ENCODE measurements around the gene P2RY2. TPM values are rescaled to one million over a fixed set of nuclear protein-coding genes. Genes with fewer than 3 reads are reported as not detected.
A peak's percentile ranks its signal among the peaks of the same experiment; 100 is the strongest.

Gene P2RY2
- total and polyA plus RNA-seq, 7 donors: 0.16 to 6.2 (median 3.6) TPM; not detected in 3

- Histone ChIP-seq H3K9me3 (no peaks in the 10 kb centered on the region), H3K4me1 (peaks cover 0 to 10% (median 5%) of the 10 kb centered on the region in 4 donors), H3K36me3 (no peaks in the 10 kb centered on the region), H3K4me3 (no peak overlapping the region), H3K27me3 (no peaks in the 10 kb centered on the region), H3K27ac (no peak overlapping the region)
- intact Hi-C loops (cut with DNase I): loop anchor here (5.0 kb wide), 1 partner anchor 202 kb away; no protein-coding TSS in a partner anchor
- 83 to 87% methylated on average over 5 of the region's 5 CpGs for WGBS, 2 donors
- TF ChIP-seq POLR2A (IDR thresholded peaks at IDR 0.05) (no peak), CTCF (IDR thresholded peaks at IDR 0.05) (no peak), EP300 (IDR thresholded peaks at IDR 0.05) (no peak), POLR2AphosphoS5 (IDR thresholded peaks at IDR 0.05) (no peak)
- peak; percentile 47 for DNase-seq
These were observed 28.1 kb upstream of the P2RY2 start for GRCh38 chr11:73189723-73190556.

GRCh38 chr11:73190557-73190885, 27.6 kb upstream of the P2RY2 start:
- Histone ChIP-seq H3K36me3 (no peaks in the 10 kb centered on the region), H3K9me3 (no peaks in the 10 kb centered on the region), H3K27ac (no peak overlapping the region), H3K4me3 (no peak overlapping the region), H3K27me3 (no peaks in the 10 kb centered on the region), H3K4me1 (peaks cover 0 to 10% (median 5%) of the 10 kb centered on the region in 4 donors)
- TF ChIP-seq CTCF (IDR thresholded peaks at IDR 0.05): no peak
- no peak for TF ChIP-seq POLR2AphosphoS5 (IDR thresholded peaks at IDR 0.05)
- TF ChIP-seq POLR2A (IDR thresholded peaks at IDR 0.05): no peak
- TF ChIP-seq EP300 (IDR thresholded peaks at IDR 0.05): no peak
- intact Hi-C loops (cut with DNase I): no loop called here
- DNase-seq: no peak
- 97% methylated on average over 3 of the region's 3 CpGs for WGBS, 2 donors

GRCh38 chr11:73191151-73191550, 26.9 kb upstream of the P2RY2 start:
- 29 to 73% methylated on average over 6 of the region's 6 CpGs for WGBS, 2 donors
- Histone ChIP-seq H3K27ac (no peak overlapping the region), H3K27me3 (no peaks in the 10 kb centered on the region), H3K36me3 (no peaks in the 10 kb centered on the region), H3K4me1 (peaks cover 0 to 10% (median 5%) of the 10 kb centered on the region in 4 donors), H3K9me3 (no peaks in the 10 kb centered on the region), H3K4me3 (no peak overlapping the region)
- no peak for TF ChIP-seq EP300 (IDR thresholded peaks at IDR 0.05)
- TF ChIP-seq CTCF (IDR thresholded peaks at IDR 0.05): no peak
- TF ChIP-seq POLR2AphosphoS5 (IDR thresholded peaks at IDR 0.05): no peak
- TF ChIP-seq POLR2A (IDR thresholded peaks at IDR 0.05): no peak
- intact Hi-C loops (cut with DNase I): no loop called here
- peak; percentile 49 for DNase-seq

GRCh38 chr11:73192272-73192671, 25.8 kb upstream of the P2RY2 start:
- 99 to 100% methylated on average over 1 of the region's 1 CpG for WGBS, 2 donors
- H3K27ac ChIP-seq: no peak overlapping the region
- no peaks in the 10 kb centered on the region for H3K36me3 ChIP-seq
- intact Hi-C loops (cut with DNase I): no loop called here
- no peaks in the 10 kb centered on the region for H3K27me3 ChIP-seq
- no peaks in the 10 kb centered on the region for H3K9me3 ChIP-seq
- peaks cover 0 to 10% (median 5%) of the 10 kb centered on the region in 4 donors for H3K4me1 ChIP-seq
- peak; percentile 59 for DNase-seq
- TF ChIP-seq EP300 (IDR thresholded peaks at IDR 0.05) (no peak), CTCF (IDR thresholded peaks at IDR 0.05) (no peak), POLR2AphosphoS5 (IDR thresholded peaks at IDR 0.05) (no peak), POLR2A (IDR thresholded peaks at IDR 0.05) (no peak)
- H3K4me3 ChIP-seq: no peak overlapping the region

All from sigmoid colon (tissue), 7 donors.